HG03139 (cell line): ENCODE data around the gene FIBIN.
"Not testable (repeated sequence)": the region's sequence is repeated elsewhere in the genome, so short reads cannot be mapped to it uniquely, and the experiment has no call there.

Source experiments
- ATAC-seq: cut with Tn5 transposase; IDR thresholded peaks from one replicate; pipeline ENCODE4 v1.9.1; 2021; ENCODE audit not compliant: unreplicated experiment

Gene FIBIN

DNA sequence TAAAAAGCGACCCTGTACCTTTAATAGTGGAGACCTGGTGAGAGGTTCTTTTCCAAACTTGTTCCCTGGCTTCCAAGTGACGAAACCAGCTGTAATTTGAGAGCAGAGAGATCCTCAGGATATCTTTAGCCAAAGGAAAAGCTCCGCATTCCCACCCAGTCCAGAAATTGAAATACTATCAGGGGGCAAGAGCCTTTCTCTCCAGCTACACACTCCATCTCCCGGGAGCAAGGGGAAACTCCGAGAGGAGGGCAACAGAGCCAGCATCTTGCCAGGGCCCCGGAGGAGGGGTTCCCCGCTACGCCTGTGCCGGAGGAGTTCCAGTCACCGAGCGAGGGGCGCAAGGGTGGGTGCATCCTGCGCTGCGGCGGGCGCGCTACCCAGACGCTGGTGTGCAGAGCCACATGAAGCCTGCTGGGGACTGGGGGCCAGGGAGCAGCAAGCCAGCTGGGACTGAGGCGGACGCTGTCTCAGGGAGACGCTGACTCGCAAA lies at the start of gene FIBIN:
Gene FIBIN, plus strand, starts transcription at position 148 of the 493 bp plus-strand sequence. CDS start 415 bp downstream, outside the sequence.
- ATAC-seq: no peak

DNA sequence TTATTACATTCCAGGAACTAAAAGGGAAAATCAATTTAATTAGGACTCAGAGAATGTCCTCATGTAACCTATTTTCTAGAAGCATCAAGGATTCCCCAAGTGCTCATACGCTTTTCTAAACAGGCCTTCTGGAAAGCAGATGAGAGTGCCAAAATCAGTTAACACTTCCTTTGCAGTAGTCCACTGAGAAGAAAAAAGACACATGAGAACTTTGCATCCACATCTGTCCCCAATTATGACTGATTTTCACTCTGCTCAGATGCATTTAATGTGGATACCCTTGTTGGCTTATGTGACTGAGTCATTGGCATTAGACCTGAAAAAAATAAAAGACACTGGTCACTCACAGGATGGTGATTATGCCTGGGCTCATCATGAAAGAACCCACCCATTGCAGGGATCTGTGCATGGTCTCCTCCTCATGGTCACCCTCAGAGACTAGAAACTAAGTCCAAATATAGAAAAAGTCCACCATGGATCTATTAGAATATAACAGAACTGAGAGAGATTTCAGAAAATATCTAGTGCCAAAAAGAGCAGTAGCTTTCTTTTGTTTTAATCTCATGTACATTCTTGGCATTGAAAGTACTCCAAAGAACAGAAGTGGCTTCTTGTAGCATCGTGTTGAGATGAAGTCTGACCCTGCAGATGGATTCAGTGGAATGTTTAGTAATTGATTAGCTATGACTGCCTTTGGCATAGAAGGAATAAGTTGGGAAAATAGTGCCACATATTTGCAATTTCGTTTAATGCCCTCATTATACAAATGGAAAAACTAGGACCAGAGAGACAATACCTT lies 48.8 kb upstream of the FIBIN start:
- no peak for ATAC-seq

DNA sequence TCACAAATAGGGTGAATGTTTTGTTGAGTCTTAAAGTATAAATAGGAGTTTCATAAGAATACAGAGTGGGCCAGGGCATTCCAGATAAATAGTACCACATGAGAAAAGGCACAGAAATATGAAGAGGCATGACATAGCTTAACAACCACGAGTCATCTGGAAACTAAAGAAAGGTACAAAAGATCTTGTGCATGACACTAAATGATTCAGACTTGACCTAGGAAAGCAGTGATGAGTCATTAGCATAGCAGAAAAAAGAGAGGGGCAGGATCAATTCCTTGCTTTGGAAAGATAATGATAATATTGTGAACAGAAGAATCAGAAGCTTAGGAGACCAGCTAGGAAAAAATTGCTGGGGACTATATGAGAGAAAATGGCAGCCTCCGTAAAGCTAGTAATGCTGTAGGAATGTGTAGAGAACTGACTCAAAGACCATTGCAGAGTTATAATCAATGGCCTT lies 47.6 kb upstream of the FIBIN start:
- ATAC-seq: no peak

DNA sequence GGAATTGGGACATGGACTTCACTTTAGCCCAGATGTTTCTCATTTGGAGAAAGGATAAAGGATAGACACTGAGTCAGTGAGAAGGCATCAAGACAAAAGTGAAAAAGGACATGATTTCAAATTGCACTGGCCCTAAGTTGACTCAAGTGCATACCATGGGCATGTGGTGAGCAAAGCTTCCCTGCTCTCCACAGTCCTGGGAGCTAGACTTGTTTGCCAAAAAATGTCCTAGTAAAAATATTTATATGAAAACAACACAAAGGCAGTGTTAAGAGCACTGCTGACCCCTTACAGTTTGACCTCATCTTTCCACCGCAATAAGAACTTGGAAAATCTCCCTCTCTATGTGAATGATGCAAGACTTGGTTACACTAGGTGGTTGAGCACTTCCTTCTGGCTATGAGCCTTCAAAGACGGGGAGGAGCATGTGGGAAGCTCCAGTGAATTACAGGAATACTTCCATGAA lies 46.5 kb upstream of the FIBIN start:
- ATAC-seq: no peak

DNA sequence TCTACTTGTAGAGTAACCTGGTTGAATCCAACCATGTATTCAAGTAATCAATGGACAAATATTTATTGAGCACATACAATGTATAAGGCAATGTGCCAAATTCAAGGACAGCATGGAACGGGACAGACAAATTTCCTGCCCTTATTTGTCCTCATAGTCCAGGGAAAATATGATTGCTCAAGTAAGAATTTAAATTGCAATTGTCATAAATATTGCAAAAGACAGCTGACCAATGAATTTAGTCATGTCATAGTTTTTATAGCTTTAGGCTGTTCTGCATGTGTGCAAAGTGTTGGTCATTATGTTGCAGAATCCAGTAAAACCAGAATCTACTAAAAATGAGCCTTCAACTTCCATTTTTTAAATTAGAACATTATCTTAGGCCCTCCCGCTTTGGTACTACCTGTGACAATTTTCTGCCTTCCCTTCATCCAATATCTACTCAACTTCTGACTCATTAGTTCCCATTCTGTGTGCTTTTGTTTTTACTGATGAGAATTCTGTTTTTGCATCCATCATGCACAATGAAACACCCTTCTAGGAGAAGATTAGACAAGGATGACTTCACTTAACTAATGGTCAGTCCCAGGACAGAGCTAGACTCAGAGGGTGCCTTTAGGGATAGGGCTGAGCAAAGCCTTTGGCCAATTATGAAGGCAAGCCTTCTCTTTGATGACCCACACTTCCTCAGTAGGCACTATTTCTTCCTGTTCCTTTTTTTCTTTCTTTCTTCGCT lies 45.8 kb upstream of the FIBIN start:
- no peak for ATAC-seq

DNA sequence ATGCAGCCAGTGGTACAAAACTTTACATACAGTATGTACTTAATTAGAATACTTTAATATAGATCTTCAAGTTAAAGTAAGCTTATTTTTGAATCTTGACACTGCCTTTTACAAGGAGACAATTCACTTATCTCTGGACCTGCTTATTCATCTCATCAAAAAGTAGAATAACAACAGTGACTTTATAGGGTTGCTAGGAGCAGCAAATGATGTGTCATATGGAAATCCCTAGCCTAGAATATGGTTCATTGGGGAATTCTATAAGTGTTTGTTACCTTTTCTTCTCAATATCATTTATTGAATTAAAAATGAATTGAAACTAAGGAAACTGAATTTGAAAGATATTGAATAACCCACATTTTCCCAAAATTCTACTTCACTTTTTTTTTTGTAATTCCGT lies 45.0 kb upstream of the FIBIN start:
- ATAC-seq: no peak

DNA sequence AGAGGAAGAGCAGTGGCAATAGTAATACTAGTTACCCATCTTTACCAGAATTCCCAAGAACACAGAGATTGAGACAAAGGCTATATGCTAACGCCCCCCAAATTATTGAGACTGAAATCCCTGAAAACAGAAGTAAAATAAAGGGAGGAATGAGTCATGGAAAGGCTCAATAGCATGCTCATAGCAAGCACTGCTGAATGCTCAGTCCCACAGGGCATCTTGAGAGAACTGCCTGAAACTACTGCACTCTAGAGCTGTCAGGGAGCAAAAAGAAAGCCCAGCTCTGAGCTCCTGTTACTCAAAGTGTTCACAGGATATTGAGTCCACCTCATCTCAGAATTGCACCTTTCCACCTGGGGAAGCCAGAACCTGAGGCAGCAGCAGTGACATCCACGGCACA lies 44.1 kb upstream of the FIBIN start:
- ATAC-seq: no peak

DNA sequence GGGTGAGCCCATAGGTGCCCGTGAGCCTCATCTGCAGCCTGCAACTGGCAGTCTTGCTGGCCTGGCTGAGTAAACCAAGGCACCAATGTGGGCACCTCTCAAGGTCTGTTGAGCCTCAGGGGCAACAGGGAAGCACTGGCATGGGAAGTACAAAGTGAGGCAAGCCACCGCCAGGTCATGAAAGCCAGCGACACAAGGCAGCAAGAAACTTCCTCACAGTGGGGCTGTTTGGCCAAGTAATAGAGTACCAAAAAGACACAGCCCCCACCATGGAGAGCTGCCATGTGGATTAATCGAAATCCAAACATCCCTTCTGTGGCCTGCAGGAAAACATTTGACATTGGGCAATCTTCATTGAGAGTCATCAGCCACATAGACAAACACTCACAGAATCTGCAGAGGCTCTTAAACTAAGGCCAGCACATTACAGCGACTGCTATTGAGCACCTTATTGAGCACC lies 43.6 kb upstream of the FIBIN start:
- ATAC-seq: no peak

DNA sequence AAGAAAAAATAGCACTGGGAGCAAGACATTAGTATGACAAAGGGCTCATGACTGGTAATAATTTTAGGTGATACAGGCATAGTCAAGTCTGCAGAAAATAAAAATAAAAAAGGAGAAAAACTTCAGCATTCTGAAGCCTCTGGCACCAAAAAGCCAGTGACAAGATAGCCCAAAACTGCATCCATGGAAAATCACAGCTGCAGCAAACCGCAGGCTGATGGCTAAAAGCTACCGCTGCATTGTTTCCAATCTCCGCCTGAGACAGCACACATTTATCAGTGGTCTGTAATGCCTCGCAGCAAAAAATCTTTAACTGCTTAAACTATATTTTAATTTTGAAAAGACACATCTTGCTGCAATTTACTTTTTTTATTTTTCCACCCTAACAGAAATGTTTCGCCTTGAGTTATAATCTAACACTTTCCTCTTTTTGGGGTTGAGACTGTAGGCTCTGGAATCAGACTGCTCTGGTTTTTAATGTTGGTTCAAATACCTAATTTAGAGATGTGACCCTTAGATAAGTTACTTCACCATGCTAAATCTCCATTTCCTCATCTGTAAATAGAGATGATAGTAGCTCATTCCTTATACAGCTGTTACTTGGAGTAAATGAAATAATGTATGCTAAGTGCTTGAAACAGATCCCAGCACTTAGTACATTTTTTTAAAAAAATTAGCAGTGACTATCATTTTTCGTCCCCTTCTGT lies 42.0 kb upstream of the FIBIN start:
- no peak for ATAC-seq

DNA sequence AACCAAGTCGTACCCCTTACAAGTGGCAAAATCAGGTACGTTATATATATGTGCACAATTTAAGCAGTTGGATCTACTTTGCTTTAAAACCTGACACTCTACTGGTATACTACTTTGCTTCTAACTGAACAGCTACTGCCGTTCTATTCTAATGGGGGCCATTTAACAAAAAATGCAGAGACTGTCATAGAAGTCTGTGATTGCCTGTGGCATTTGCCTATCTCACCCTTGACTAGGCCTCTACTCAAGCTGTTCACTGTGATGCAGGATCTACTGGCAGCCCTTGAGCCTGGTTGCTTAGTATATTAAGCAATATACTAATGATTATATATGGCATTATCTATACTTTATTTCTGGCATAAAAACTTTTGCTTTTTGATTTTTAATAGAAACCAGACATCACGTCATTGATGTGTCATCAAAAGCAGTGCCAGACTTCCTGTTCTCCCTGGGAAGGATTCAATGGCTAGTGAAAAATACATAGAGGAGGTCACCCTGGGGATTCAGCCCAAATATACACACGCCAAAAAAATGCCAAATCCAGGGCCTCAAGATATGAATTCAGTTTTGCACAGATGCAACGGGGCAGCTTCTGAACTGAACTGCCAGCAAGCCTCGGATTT lies 40.0 kb upstream of the FIBIN start:
- ATAC-seq: no peak

DNA sequence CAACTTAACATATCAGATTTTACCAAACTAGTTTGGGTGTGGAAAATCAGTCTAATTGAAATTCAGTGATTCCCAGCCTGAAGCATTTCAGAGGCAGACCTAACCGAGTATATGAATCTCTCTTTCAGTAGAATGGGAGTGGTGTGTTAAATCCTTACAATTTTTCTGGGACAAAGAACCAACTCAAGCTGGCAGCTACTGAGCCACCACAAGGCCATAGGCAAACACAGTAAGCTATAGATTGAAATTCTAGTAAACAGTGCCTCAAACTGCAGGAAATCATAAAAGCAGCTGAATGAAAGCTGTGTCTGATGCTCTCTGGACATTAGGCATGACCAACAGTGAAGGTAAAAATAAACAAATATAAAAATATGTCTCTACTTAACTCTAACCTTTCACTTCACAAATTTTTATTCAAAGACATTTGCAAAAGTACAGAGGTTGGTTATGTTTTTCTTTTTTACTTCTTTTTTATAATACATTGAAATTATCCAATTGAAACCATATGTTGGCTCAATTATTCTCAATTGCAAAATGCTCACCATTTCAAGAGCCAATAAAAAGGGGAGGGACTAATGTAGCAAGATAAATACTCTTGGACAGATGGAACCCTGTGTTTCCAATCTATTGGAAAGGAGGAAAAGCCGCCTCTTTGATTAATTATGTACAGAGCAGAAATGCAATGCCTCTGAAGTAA lies 35.8 kb upstream of the FIBIN start:
- ATAC-seq: no peak

DNA sequence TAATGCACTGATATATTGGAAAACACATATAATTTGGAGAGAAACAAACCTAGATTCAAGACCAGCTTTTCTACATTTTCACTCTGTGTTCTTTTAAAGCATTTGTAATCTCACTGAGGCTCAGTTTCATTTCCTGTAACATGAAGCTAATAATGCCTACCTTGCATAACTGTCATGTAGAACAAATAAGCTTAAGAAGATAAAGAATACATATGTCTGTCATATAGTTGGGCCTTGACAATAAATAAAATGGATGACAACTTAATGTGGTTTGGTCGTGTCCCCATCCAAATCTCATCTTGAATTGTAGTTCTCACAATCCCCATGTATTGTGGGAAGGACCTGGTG lies 35.2 kb upstream of the FIBIN start:
- ATAC-seq: no peak

DNA sequence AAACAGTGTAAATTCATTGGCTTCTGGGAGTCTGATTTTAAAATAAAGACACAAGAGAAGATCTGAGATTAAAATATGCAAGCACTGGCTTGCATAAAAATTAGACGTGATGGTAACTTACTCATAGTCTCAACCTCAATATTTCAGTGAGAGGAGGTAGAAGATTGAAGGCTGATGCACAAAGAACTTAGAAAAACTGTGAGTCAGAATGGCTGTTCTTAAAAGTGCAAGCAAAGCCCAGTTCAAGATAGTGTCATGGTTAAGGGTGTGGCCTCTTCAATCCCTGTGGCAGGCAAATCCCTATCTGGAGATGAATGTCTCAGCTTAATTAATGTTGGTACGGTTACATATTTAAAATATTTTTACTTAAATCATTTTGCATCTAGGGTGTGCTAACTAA lies 33.6 kb upstream of the FIBIN start:
- ATAC-seq: no peak

DNA sequence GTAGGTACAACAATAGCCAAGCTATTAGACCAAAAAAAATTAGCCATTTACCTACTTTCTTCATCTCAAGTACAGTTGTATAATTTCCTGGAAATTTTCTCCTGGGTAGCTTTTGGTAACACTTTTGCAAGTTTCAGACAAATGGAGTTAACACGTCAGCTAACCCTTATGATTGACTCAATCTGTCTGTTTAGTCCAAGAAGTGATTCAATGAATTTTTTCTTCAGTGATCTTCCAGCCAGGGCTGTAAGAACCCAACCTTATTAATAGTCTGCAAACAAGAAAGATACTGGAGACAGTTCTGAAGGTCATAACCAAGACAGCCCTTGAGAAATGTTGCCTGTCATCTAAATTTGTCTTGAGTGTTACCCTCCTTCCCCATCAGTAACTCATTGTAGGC lies 30.1 kb upstream of the FIBIN start:
- ATAC-seq: no peak

DNA sequence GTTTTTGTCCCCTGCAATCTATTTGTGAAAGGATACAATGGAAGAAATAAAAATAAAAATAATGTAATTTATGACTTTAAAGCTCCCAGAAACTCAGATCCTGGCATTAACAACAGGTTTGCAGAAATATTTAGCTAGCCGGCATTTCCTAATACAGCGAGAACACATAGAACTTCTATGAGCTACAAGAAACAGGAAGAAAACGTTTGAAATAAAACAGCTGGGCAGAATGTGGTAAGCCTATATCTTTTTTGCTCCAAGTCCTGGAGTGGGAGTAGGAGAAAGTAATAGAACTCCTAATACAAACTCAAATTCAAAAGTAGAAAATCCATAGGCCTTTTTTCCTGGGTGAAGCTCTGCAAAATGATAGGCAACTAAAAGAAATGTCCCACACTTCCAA lies 29.6 kb upstream of the FIBIN start:
- ATAC-seq: no peak

DNA sequence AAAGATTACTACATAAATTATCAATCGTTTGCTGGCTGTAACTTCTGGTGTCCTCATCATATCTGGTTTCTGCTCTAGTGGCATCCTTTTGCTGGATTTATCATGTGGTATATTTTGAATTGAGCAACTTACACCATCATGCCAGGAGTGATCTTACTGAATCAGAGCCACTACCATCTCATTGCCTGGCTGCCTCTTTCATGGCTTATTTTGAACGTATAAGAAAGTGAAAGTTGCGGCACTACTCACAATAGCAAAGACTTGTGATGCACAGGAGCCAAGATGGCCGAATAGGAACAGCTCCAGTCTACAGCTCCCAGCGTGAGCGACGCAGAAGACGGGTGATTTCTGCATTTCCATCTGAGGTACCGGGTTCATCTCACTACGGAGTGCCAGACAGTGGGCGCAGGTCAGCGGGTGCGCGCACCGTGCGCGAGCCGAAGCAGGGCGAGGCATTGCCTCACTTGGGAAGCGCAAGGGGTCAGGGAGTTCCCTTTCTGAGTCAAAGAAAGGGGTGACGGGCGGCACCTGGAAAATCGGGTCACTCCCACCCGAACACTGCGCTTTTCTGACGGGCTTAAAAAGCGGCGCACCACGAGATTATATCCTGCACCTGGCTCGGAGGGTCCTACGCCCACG lies 28.9 kb upstream of the FIBIN start:
- ATAC-seq: not testable (repeated sequence)

DNA sequence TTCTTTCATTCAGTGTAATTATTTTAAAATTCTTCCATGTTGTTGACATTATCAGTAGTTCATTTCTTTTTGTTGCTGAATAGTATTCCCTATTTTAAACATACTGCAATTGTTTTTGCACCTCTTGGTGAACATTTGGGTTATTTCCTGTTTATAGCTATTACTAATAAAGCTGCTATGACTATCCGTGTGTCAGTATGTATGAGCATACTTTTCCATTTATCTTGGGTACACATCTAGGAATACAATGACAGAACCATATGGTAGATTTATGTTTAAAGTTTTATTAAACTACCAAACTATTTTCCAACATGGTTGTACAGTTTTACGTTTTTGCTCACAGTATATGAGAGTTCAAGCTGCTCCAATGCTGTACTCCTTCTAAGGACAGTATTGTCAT lies 22.0 kb upstream of the FIBIN start:
- ATAC-seq: no peak

DNA sequence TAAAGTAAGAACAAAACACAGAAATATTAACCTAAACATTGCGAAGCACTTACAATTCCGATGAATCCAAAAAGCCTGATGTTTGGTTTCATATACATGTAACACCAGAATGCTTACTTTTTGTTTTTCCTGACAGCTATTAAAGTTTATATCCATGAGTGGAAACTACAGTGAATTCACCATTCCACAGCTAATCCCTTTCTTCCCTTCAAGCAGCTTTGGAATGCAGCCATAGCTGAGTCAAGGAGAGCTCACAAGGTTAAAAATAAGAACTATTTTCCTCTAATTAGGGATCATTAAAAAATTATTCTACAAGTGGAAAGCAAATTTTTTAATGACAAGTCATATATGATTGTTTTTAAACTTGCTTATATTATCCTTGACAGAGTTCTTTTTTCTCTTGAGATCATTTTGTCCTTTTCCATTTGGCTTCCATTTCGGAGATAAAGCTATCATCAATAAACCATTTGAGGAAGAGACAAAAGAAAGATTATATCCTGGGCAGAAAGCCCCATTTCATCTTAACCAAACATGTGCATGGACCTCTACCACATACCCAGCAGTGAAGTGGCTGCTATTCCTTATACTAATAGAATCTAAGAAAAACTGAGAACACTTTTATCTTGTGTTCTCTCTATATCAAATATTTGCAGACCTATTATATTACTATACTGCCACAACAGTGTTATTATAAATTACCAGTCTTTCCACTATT lies 19.7 kb upstream of the FIBIN start:
- ATAC-seq: no peak

DNA sequence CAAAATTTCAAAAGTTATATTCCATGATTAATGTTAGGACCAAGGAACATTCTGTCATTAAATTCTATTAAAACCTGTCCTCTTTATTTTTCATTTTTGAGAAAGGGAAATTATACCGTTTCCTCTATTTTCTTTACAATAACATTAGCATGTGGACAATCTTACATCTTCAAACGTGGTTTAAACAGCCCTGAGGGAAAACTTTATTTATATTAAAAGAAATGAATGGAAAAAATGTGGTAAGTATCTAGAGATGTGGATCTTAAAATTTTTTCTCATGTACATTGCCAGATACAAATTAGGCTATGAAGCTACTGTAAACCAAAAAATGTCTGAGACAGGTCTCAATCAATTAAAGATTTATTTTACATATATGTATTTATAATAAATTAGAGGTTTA lies 18.9 kb upstream of the FIBIN start:
- no peak for ATAC-seq
